ENCODE data around the gene TBKBP1.

DNA sequence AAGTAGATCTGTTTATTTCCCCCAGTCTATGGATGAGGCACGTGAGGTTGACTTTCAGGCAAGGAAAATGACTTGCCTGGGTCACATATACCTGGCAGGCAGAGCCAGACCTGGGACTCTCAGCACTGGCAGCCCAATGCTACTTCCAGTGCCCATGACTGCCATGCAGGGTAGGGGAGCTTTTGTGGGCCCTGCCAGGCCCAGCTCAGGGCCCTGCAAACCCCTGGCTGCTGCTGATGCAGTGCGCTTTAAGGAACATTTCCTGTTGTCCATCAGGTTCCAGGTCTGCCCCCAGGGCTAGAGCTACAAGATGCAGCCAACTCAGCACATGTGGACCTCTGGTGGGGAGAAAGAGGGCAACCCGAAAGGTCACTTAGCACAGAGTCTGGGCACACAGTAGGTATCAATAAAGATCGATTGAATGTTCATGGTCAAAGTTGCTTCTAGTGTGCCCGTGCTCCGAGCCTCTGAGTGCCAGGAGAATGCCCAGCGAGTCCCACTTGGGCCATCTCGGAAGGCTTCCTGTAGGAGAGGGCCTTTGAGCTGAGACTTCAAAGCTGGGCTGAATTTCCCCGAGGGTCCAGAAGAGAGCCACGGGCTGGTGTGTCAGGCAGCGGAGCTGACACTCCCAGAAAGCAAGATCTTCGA, 38.6 kb downstream of the TBKBP1 start:
- no peak for TF ChIP-seq CTCF (IDR thresholded peaks at IDR 0.05)
- TF ChIP-seq POLR2A (IDR thresholded peaks at IDR 0.05) = no peak

All from ovary (tissue), 3 donors.